HT1080 (cell line): ENCODE results near the gene PDGFC. TPM values are rescaled to one million over a fixed set of nuclear protein-coding genes. Genes with fewer than 3 reads are reported as not detected.

Experiments used
- DNase-seq: peaks from one replicate; pipeline ENCODE4 v3.0.0-alpha.2; 2015; ENCODE audit warnings: low read depth
- polyA plus RNA-seq, 2 experiments: library from polyadenylated mRNA; depleted of rRNA; stranded (reverse); fragments of >200 nt; gene quantifications; 2 replicates each; pipeline ENCODE4 v1.2.3, GENCODE V29; 2015
- total RNA-seq: library from RNA; depleted of rRNA; stranded (reverse); fragments of >200 nt; shearing (Covaris generic); gene quantifications from 2 replicates; pipeline ENCODE4 v1.2.3, GENCODE V29; 2014; rRNA removed

PDGFC gene, protein sequence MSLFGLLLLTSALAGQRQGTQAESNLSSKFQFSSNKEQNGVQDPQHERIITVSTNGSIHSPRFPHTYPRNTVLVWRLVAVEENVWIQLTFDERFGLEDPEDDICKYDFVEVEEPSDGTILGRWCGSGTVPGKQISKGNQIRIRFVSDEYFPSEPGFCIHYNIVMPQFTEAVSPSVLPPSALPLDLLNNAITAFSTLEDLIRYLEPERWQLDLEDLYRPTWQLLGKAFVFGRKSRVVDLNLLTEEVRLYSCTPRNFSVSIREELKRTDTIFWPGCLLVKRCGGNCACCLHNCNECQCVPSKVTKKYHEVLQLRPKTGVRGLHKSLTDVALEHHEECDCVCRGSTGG
- 46.5 and 52.3 TPM in 2 replicates for total RNA-seq
- polyA plus RNA-seq (2015; cell fraction: cytosol; rRNA removed): 38.6 and 43.3 TPM in 2 replicates
- 44.7 and 50.5 TPM in 2 replicates for polyA plus RNA-seq (2015; cell fraction: nucleus; rRNA removed)

DNA sequence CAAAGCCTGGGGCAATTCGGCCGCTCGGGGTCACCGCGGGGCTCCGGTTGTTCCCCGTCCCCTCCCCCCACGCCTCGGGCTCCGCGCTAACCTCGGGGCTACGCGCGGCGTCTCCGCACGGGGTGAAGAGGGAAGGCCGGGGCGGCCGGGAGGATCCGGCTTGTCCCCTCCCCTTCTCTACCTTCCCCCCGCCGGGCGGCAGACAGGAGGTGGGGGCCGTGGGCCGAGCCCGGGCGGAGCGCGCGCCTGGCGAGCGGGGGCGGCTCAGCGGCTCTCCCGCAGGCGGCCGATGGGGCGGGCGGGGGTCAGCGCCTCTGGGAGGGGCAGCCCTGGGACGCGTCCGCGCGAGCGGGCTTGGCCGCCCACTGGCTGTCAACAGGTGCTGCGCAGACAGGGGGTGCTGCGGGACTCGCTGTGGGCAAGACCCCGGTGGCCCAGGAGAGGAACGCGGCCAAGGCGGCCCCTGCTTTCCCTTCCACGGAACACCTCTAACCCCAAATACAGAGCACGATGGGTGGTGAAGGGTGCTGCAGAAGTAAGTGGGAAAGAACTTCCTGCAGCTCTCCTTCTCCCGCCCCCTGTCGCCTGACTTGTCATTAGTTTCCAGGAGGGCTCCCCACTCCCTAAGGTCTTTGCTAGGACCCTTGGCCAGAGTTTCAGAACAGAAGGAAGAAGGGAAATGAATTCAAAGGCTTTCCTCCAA, at the start of gene PDGFC:
Gene PDGFC (minus strand): TSS at position 124 of the 703 bp plus-strand sequence. CDS start 896 bp downstream, outside the sequence.
- DNase-seq: peak; percentile 58

DNA sequence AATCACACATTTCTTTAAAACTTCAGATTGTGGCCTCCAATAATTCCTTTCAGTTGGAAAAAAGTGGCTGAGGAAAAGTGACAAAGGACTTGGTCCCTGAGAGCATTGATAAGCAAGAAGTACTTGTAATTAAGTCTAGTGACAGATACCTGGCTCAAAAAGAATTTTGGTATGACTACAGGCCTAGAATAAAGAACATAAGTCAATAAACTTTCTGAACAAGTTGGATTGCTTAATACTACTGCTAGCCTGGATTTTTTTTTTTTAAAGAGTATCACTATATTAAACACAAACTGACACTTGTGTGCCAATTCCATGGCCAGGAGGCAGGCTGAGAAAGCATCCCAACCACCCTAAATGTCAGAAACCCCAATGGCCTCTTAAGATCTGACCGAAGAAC, 49.3 kb upstream of the PDGFC start:
- no peak for DNase-seq

DNA sequence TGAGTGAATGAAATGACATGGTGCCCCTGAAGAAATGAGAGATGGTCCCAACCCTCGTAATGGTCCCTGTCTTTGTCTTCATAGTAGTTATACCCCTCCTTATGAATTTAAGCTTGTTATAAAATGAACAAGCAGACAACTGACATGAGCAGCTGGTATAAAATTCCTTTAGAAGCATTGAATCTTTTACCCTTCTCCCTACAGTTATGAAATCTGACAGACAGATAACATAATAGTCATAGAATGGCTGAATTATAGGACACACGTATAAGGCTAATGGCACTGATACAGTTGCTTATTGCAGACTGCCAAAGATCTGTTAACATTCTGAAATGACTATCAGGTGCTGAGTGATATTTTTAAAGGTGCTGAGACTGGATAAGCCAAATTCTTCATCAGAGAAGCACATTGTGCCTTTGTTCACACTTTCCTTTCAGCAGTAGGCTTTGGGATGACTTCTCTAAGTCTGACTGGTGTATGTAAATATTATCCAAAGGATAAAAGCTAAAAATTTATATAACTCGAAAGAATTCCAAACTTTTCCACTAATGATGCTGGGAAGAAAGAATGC, 47.4 kb upstream of the PDGFC start:
- DNase-seq: no peak

DNA sequence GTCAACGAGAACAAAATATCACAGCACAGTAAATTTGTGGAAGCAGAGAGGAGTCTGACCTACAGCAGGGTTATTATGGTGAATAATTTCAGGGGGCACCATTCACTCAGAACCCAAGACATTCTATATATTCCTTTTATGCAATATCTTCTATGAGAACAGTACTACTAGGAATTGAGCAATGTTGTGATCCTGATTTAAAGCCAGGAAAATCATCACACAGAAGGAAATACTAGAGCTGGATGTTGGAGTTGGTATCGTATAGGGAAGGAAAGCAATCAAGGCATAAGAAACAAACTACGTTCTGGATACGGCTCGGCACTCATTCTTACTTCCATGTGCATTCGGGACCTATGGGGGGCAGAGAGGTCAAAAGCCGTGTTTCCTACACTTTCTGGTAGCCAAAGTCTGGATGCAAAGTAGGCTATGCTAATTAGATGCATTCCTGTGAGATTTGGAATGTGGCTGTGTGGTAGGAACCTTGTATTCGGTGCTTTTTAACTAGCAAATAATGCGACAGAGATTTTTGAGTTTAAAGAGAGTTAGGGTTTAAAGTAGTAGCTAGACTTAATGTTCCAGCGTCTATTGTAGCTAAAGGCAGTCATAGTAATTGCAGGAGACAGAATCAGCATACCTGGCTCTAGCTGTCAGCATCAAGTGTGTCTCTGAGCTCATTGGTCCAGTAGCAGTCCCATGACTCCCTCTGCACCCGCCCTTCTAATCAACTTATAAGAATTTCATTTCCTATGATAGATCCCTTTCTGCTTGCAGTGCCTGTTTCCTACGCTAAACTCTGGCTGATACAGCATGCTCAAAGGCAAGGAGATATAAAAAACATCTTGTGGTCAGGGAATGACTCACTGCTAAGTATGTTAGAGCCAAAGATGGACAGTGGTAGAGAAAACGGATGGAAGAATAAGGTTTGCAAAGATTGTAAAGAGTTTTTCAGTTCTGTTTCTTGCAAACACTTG, 43.3 kb upstream of the PDGFC start:
- DNase-seq: peak; percentile 86

DNA sequence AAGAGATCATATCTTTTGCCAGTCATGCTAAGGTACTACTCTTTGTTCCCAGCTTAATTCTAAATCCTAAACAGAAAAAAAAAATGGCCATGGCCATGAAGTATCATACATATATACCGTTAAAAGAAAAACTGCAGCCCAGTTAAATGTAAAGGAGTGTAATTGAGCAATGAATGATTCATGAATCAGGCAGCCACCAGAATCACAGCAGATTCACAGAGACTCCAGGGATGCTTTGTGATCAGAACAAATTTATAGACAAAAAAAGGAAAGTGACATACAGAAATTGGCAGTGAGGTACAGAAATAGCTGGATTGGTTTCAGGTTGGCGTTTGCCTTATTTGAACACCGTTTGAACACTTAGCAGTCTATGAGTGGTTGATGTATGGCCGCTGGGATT, 42.1 kb upstream of the PDGFC start:
- DNase-seq: no peak

DNA sequence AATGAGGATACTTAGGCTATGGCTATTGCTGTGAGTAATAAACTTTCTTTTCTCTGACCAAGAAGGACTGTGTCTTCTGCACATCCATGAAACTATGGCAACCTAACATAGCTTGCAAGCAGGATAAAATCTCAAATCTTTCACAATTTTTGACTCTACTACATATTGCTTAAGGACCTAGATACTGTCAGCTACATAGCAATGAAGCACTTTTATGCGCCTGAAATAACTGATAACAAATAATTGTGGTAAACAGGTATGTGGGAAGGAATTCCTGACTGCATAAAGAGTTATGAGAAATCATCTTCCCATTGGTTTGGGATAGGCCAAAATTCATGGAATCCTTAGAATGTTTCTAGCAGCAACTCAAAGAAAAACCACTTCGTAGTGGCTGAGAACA, 41.2 kb upstream of the PDGFC start:
- no peak for DNase-seq

DNA sequence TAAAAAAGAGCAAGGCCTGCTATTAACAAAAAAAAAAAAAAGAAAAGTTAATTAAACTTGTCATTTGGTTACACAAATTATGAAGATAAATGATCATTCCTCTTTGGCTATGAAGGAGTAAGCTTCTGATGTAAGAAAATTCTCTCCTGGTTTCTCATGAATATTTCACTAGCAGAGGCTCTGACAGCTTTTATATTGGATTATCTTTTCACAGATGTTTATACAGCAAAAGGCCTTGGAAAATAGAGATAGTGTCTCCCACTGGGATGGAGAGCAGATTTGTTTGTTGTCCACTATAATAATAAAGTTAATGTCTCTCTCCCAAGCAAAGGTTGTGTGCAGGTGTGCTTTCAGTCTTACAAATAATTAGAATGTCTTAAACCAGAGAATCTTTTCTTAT, 40.7 kb upstream of the PDGFC start:
- no peak for DNase-seq

DNA sequence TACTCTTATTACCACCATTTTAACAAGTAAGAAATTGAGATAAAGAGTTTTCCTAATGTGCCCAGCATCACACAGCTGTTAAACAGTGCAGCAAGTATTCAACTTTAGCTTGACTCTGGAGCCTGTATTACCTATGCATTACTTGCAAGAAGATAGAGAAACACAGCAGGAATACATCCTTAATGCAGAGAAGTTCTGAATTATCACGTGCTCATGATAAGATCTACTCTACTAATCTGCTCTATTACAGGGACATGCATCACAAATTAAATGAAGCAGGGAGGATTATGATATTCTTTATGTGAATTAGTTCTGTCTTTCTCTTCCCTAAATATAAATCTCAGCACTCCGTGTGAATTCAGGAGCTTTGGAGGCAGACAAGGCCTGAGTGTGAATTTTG, 39.0 kb upstream of the PDGFC start:
- no peak for DNase-seq

DNA sequence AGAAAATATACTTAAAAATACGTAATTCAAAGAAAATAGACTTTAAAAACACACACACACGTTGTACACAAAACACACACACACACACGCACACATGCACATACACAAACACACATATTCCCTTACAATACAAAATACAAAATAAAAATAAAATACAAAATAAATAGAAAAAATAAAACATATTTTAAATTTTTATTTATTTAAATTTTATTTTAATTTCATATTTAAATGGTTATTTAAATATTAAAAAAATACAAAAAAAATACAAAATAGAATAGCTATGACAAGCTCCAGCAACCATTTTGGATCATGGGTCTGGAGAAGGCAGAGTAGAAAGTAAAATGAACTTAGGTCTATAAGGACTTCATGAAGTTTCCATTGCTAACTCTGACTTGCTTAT, 34.2 kb upstream of the PDGFC start:
- no peak for DNase-seq

DNA sequence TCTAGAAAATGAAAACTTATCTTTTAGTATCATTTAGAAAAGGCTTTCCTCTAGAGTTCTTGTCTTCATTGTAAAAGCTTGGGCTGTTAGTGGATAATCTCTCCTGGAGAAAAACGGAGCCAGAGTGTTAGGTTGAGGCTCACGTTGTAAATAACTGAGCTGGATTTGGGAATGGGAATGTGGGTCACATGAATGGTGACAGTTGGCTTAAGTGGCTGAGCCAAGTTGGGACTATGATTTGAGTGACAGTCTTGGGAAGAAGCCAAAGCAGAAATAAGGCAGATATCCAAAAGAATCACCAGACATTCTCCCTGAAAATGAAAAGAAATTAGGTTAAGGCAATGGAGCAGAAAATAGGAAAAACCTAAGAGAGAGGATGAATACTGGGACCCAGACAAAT, 33.6 kb upstream of the PDGFC start:
- no peak for DNase-seq

DNA sequence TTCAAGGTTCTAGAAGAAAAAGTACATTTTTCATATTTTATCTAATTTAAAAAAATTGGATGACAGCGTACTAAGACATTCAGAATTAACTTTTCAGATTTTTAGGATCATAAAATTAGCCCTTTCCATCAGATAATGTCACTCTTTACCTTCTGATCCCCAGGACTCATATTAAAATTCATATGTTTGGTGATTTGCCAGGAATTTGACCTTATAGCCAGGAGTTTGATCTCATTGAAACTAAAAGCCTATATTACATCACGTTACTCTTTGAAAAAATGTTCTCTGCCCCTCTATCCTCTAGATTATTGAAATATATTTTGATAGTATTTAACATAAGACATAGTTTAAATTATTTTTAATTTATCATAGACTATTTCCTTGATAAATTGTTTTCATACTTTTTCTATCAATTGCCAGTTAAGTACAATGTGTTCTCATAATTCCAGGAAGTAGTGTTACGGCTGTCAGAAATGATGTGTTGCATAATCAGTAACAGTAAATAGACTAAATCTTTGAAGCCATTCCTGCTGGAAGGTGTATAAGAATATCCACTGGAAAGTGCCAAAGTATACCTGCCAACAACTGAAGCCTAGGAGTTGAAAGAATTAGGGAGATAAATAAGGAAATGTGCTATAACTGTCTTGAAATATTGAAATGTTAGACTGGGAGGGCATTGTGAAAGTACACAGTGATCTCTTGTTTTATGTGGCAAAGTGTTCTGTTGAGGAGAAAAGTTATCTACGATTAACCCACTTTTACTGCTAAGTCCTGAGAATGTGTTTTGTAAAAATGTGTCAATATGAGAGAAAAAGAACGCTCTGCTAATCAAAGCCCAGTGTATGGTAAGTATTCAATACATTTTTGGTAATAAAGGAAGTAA, 32.9 kb upstream of the PDGFC start:
- no peak for DNase-seq

DNA sequence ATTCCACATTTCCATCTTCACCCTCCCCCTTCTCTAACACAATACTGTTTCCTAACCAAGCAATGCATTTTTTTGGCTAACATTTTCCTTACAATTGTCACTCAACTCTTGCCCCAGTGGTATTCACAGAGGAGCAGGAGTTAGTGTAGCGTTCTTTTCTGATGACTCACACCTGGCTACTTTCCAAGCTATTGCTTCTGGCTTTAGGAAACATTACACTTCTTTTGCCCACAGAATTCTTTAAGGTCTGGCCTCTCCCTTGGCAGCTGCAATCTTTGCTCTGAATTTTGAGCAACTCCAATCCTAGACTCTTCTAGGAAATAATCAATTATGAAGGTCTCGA, 27.5 kb upstream of the PDGFC start:
- DNase-seq: peak; percentile 98

DNA sequence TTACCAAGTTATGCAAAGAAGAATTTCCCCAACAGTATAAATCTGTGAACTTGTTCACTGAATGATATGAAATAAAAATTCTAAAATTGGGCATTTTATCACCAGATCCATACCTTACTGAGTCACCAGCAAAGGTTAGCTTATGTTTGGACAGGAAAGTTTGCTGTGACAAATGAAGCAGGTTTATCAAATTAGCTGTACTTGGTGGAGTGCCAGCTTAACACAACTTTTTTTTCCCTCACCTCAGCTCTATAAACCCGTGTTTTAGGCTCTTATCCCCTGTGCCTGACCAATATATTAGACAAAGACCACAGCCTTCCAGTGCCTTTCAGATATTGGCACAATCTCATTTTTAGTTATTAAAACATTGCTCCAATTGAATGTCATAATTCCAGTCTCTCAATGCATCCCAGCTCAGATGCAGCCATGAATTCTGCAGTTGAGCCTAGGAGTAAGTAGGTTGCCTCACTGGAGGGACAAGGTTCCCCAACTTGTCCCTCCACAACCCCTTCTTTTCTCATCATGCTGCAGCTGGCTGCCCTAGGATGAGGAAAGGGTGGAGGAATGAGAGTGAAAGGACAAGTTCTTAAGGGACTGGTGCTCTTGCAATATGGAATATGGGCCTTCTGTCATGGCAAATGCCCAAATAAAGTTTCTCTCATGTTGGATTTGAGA, 27.0 kb upstream of the PDGFC start:
- DNase-seq: no peak

DNA sequence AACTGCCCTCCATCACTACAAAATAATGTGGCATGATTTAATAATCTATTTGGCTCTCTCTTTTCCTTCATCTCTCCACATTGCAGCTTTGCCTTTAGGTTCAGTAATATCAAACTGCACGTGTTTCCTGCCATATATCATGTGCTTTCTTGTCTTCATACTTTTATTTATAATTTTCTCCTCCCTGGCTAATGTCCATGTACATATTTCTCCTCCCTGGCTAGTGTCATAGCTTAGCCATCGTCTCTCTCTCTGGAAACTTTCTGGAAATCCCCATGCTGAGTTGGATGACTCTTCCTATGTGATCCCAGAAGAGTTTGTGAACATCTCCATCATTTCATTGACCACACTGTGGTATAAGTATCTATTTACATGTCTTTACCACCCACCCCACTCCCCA, 21.3 kb upstream of the PDGFC start:
- DNase-seq: no peak

DNA sequence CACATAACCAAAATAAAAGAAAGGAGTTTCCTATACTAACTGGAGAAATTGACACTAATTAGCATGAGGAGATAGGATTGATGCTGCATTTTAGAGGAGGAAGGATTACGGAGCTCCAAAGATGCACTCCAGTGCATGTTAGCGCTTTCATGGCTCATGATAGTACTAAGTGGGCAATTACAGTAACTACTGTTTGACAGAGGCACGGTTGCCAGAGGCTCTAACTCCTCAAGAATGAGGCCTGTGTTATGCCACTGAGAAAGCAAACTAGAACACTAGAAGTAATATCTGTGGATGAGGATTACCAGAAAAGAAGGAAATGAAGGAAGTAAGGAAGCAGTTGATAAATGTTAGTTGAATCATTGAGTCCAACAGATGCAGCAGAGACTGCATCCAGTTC, 19.6 kb upstream of the PDGFC start:
- DNase-seq: no peak

DNA sequence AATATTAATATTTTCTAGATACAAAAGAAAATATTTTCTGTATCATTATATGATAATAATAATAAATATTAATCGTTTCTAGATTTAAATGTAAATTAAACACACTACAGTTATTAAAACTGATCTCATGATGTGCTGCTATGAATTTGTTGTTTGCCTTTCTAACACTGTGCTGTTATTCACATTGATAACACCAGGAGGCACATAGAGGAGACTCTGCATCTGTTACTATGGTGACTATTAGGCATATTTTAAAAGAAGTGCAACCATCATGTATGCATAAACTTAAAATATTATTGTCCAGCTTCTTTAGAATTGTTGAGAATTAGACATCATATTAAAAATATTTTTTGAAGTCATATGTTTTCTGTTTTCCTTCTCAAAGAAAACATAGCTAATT, 11.8 kb upstream of the PDGFC start:
- DNase-seq: no peak

DNA sequence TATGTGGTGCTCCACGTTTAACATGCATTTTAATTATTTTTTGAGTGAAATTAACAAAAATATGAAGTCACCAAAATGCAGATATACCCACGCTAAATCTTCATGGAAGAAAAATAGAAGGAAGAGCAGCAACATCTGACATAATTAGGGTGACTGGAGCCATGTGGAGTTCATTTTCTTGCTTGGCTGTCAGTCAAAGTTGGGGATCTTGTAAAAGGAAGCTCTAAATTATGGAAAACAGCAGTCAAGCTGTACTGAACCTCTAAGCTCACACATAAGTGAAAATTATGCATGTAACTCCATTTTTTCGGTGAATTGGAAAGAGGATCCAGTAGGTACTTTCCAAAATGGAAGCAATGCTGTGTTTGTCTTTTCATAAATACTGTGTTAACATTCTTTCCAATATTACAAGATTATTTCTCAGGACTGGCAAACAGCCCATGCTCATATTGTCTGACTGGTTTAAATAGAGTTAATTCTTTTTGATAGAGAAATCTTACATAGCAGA, 9.7 kb upstream of the PDGFC start:
- no peak for DNase-seq

DNA sequence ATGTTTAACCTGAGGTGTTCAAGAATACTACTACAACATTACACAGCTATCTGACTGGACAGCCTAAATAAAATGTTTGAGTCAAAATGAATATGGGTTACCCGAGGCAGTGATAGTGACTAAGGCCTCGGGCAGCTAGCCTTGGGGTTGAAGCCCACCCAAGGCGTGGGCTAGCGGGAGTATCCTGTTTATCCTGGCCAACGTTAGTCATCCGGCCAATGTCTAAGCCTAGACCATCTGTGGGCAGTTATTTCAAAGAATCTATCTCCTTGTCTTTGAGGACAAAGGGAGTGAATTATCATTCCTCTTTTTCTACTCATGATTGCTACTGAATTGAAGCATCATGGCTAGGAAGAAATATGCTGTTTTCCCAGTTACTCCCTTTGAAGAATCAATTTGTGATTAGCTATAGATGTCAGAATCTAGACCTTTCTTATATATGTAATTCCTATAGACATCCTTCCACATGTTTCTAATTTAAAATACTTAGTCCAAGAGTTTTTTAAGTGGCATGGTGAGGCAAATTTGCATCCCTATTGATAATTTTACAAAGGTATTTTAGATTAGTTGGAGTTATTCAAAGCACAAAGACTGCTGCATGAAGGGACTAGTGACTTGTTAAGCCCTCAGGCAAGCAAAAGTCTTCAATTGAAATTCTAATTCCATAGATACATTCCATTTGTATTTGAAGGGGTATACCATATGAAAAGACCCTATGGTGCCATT, 6.0 kb upstream of the PDGFC start:
- DNase-seq: peak; percentile 96

DNA sequence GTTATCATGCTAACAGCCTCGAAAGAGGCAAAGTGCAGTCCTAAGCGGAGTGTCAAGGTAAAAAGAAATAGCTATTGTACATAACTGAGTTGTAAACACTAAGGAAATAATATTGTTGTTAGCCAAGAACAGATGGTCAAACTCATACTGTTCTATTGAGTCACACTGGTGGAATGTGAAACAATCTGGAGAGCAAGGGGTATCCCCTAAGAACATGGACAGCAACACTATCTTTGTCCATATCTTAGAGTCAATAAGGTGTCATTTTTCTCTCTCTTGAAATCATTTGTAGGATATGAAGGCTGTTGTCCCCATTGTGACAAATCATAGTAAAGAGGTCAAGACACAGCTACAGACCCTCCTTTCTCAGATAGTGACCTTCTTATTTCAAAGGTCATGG, 4.5 kb upstream of the PDGFC start:
- peak; percentile 70 for DNase-seq
